Activated CD8-positive, alpha-beta T cell treated with anti-CD3 and anti-CD28 coated beads, Interleukin-2, amount 10 ng/mL, durations not matched to agents 7 days and 5 days (primary cell): ENCODE results near the gene PADI4. TPM values are rescaled to one million over a fixed set of nuclear protein-coding genes. Genes with fewer than 3 reads are reported as not detected.

ENCODE experiments used
- ATAC-seq: fragments of 150-1000 bp; cut with Tn5 transposase; one replicate; pipeline ENCODE4 v1.10.0; 2021; ENCODE audit warnings: moderate library complexity
- CTCF ChIA-PET: fragments of 350-600 bp; sonication (Branson Sonifier 250); formaldehyde crosslinking; loops from one replicate; lab custom pipeline; 2021; ENCODE audit warnings: antibody characterized with exemption; lab: Charles Lee
- POLR2A ChIA-PET: fragments of 350-600 bp; sonication (Branson Sonifier 250); formaldehyde crosslinking; loops from one replicate; lab custom pipeline; 2021; ENCODE audit warnings: antibody characterized with exemption; lab: Charles Lee
- DNase-seq: peaks from one replicate; pipeline ENCODE4 v3.0.0-alpha.2; 2020
- H3K27ac Mint-ChIP-seq: one replicate; pipeline ENCODE4 v1.8.0; 2021; ENCODE audit warnings: mild to moderate bottlenecking, mixed read lengths
- H3K27me3 Mint-ChIP-seq: one replicate; pipeline ENCODE4 v1.8.0; 2021; ENCODE audit warnings: low read depth, mixed read lengths
- H3K36me3 Mint-ChIP-seq: one replicate; pipeline ENCODE4 v1.8.0; 2021; ENCODE audit warnings: low read depth, mixed read lengths
- H3K4me1 Mint-ChIP-seq: one replicate; pipeline ENCODE4 v1.8.0; 2021; ENCODE audit warnings: low read depth, mixed read lengths
- H3K4me3 Mint-ChIP-seq: one replicate; pipeline ENCODE4 v1.8.0; 2021; ENCODE audit warnings: mild to moderate bottlenecking, mixed read lengths
- H3K9me3 Mint-ChIP-seq: one replicate; pipeline ENCODE4 v1.8.0; 2022; ENCODE audit warnings: mixed read lengths; ENCODE audit not compliant: insufficient read depth
- total RNA-seq, 2 experiments: library from RNA; stranded (reverse); gene quantifications; one replicate each; pipeline ENCODE4 v1.2.3, GENCODE V29; 2021

Gene PADI4
- total RNA-seq, 2 experiments from 2014 or later = 0.95 to 1.0 TPM

DNA sequence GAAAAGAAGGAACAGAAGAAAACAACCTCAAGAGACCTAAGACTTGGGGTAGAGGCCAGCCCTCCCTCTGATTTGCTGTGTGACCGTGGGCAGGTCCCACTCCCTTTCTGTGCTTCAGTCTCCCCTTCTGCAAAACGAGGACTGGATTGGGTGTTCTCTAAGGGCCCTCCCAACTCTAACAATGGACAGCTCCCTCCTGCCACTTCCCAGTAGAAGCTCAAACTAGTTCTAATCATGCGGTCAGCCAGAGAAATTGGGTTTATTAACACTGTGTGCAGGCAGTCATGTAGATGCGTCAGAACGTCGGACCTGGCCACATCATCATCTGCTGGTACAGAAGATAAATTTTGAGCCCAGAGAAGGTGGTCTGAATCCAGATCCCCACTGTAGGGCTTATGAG lies 1.6 kb upstream of the PADI4 start:
- POLR2A ChIA-PET = no interaction called here
- H3K9me3 Mint-ChIP-seq = peaks cover 11% of the 10 kb centered on the region

DNA sequence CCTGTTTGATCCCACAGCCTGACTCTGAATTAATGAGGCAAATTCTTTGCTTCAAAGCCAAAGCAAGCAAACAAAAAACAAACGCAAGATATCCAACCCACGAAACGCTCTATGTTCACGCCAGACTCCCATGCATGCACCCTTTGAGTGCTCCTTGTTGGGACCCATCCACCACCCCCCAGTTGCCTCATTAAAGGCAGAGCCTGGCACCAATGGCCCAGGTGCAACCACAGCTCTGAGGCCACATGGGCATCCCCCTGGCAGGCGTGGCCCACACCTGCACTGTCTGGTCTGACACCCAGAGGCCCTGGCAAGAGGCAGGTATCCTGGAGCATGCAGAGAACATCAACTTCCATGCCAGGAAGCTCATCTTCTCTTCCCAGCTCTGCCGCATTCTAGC lies 1.1 kb upstream of the PADI4 start:
- H3K27ac Mint-ChIP-seq = no peak overlapping the region
- no peak overlapping the region for H3K4me3 Mint-ChIP-seq
- DNase-seq = no peak
- H3K27me3 Mint-ChIP-seq = peaks cover 14% of the 10 kb centered on the region
- no peak for ATAC-seq
- H3K4me1 Mint-ChIP-seq = no peaks in the 10 kb centered on the region
- H3K9me3 Mint-ChIP-seq = peaks cover 8% of the 10 kb centered on the region
- no peaks in the 10 kb centered on the region for H3K36me3 Mint-ChIP-seq
- ChIA-PET POLR2A (no interaction called here), CTCF (no interaction called here)

More for the DNA sequence above, 1.6 kb upstream of the PADI4 start:
- no peaks in the 10 kb centered on the region for H3K36me3 Mint-ChIP-seq
- peaks cover 14% of the 10 kb centered on the region for H3K27me3 Mint-ChIP-seq
- DNase-seq = no peak
- CTCF ChIA-PET = no interaction called here
- no peaks in the 10 kb centered on the region for H3K4me1 Mint-ChIP-seq
- H3K27ac Mint-ChIP-seq = no peak overlapping the region
- no peak for ATAC-seq
- no peak overlapping the region for H3K4me3 Mint-ChIP-seq

DNA sequence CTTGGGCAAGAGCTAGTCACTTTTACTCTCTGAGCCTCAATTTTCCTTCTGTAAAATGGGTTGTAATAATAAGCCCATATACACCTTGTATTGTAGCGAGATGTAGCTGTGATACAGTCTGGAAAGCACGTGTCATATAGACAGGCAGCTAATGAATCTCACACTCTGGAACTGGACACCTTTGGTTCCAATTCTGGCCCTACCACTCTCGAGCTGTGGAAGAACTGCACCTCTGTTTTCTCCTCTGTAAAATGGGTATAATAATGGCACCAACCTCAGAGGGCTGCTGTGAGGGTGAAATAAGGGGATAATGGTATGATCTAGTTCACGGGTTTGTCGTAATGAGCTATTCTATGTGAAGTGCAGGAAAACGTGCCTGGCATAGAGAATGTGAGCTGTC lies 668 bp upstream of the PADI4 start:
- ChIA-PET CTCF (no interaction called here), POLR2A (no interaction called here)
- Mint-ChIP-seq H3K27ac (no peak overlapping the region), H3K4me3 (no peak overlapping the region), H3K9me3 (peaks cover 4% of the 10 kb centered on the region), H3K36me3 (no peaks in the 10 kb centered on the region), H3K27me3 (peaks cover 14% of the 10 kb centered on the region), H3K4me1 (no peaks in the 10 kb centered on the region)
- ATAC-seq (no peak), DNase-seq (no peak)

DNA sequence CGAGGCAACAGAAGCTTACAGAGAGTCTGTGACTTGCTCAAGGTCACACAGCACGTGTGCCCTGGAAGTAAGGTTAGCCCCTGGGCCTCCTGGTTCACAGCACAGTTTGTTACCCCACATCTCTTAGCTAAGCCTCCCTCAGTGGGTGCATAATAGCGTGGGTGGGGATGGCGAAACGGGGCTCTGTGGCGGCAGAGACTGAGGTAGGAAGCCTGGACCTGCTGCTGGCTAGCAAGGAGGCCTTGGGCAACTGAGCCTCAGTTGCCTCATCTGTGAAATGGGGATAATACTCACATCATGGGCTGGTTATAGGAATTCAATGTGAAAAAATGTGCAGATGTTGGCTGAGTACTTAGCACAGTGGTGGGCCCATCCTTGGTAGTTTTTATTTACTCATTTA lies 596 bp downstream of the PADI4 start:
- H3K9me3 Mint-ChIP-seq = no peaks in the 10 kb centered on the region
- POLR2A ChIA-PET = no interaction called here
- ATAC-seq (no peak), DNase-seq (no peak)
- no peak overlapping the region for H3K4me3 Mint-ChIP-seq
- H3K27me3 Mint-ChIP-seq = peaks cover 14% of the 10 kb centered on the region
- H3K36me3 Mint-ChIP-seq = no peaks in the 10 kb centered on the region
- CTCF ChIA-PET = no interaction called here
- no peak overlapping the region for H3K27ac Mint-ChIP-seq
- H3K4me1 Mint-ChIP-seq = no peaks in the 10 kb centered on the region

DNA sequence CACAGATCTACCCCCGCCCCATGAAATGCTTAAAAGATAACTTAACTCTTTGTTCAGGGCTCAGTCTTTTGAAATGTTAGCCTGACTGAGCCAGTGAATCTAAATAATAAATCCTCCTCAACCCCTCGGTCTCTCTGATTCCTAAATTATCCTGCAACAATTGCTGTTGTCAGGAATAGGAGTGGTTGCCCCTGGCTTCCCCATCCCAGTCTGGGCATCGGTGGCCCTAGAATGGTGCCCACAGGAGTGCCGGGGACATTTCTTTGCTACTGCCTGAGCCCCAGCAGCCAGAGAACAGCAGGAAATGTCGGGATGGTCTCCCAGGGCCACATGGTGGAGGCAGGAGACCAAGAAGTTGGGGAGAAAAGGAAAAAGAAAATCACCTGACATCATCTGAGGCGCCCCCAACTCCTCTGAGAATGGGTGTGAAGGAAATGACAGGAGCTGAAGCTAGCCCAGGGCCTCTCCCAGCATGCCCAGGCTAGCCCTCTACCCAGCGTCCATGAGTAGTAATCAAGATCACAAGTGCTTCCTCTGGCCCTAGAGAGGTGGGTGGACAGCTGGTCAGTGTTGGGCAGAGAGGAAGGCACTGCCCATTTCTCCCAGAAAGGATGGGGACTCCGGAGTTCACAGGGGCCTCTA lies 1.6 kb downstream of the PADI4 start:
- peaks cover 14% of the 10 kb centered on the region for H3K27me3 Mint-ChIP-seq

DNA sequence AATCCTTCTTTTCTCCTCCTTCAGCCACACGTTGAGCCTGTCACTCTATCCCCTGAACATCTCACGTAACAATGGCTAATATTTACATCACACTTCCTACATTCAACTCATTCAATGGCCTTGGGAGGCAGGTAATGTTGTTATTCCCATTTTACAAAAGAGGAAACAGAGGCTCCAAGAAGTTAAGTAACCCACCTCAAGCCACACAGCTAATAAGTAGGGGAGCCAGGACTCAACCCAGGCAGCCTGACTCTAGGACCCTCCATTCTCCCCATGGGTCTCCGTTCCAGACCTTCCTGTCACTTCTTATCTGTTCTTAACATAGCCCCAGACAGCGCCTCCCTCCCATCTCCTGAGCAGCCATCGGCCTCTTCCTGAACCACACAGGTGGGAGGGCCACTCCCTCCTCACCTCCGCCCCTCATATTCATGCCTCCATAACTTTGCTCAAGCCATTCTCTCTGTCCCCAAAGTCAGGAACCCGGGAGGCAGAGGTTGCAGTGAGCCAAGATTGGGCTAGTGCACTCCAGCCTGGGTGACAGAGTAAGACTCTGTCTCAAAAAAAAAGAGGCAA lies 2.2 kb downstream of the PADI4 start:
- ChIA-PET CTCF (no interaction called here), POLR2A (no interaction called here)
- H3K9me3 Mint-ChIP-seq = no peaks in the 10 kb centered on the region
- no peaks in the 10 kb centered on the region for H3K4me1 Mint-ChIP-seq
- H3K4me3 Mint-ChIP-seq = no peak overlapping the region
- DNase-seq = no peak
- peaks cover 13% of the 10 kb centered on the region for H3K27me3 Mint-ChIP-seq
- ATAC-seq = no peak
- no peaks in the 10 kb centered on the region for H3K36me3 Mint-ChIP-seq
- no peak overlapping the region for H3K27ac Mint-ChIP-seq

More for the DNA sequence above, 1.6 kb downstream of the PADI4 start:
- H3K36me3 Mint-ChIP-seq = no peaks in the 10 kb centered on the region
- H3K4me1 Mint-ChIP-seq = no peaks in the 10 kb centered on the region
- ATAC-seq (no peak), DNase-seq (no peak)
- no peaks in the 10 kb centered on the region for H3K9me3 Mint-ChIP-seq
- no peak overlapping the region for H3K4me3 Mint-ChIP-seq
- POLR2A ChIA-PET = no interaction called here
- CTCF ChIA-PET = no interaction called here
- H3K27ac Mint-ChIP-seq = no peak overlapping the region

DNA sequence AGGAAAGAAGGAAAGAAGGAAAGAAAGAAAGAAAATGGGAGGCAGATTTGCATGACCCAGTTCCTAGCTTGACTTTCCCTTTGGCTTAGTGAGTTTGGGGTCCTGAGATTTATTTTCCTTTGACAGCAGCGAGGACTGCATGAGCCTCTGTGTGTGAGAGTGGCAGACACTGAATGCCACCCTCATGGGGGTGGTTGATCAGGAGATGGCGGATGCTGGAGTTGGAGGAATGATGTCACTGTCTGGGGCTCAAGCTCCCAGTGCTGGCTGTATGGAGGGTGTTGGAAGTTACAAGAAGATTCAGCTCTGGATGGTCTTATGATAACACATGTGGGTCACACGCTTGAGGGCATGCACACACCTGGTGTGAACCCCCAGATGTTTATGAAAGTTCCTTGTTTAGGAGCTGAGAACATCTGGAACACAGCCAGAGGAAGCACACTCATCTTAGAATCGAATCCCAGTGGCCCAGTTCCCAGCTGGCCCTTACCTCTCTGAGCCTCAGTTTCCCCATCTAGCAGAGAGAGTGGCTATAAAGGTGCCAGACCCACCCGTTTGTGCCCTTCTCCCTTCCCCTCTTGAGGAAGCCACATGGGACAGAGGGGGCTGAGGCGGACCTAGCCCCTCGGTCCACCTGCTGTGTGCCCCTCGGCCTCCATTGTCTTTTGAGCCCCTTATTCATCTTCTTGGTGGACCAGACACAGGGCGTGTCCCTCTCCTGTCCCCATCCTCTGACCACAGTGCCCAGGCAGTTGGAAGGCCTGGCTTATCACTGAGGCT lies 5.7 kb downstream of the PADI4 start:
- ChIA-PET POLR2A (no interaction called here), CTCF (no interaction called here)
- DNase-seq (no peak), ATAC-seq (no peak)
- Mint-ChIP-seq H3K27ac (no peak overlapping the region), H3K27me3 (peaks cover 7% of the 10 kb centered on the region), H3K36me3 (no peaks in the 10 kb centered on the region), H3K4me1 (no peaks in the 10 kb centered on the region), H3K4me3 (no peak overlapping the region), H3K9me3 (no peaks in the 10 kb centered on the region)

DNA sequence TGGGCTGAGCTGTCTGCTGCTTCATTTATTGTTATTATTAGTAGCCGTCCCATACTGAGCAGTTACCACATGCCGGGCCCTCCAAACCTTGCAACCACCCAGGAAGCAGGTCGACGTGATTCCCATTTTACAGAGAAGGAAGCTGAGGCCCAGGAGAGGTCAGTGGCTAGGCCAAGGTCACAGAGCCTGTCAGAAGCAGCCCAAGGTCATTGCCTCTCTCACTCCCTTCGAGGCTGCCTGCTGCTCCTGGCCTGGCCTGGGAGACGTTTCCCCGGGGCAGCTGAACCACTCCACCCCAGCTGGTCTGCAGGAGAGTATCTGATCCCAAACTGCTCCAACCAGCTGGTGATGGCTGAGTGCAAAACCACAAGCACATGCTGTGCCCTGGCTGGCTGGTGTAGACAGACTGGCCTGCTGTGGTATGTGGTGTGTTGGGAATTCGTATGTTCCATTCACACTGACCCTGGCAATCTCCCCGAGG lies 6.5 kb downstream of the PADI4 start:
- CTCF ChIA-PET = no interaction called here
- POLR2A ChIA-PET = no interaction called here
- no peaks in the 10 kb centered on the region for H3K36me3 Mint-ChIP-seq
- H3K9me3 Mint-ChIP-seq = no peaks in the 10 kb centered on the region
- H3K27me3 Mint-ChIP-seq = peaks cover 7% of the 10 kb centered on the region
- DNase-seq (no peak), ATAC-seq (no peak)
- no peak overlapping the region for H3K27ac Mint-ChIP-seq
- no peaks in the 10 kb centered on the region for H3K4me1 Mint-ChIP-seq
- H3K4me3 Mint-ChIP-seq = no peak overlapping the region

DNA sequence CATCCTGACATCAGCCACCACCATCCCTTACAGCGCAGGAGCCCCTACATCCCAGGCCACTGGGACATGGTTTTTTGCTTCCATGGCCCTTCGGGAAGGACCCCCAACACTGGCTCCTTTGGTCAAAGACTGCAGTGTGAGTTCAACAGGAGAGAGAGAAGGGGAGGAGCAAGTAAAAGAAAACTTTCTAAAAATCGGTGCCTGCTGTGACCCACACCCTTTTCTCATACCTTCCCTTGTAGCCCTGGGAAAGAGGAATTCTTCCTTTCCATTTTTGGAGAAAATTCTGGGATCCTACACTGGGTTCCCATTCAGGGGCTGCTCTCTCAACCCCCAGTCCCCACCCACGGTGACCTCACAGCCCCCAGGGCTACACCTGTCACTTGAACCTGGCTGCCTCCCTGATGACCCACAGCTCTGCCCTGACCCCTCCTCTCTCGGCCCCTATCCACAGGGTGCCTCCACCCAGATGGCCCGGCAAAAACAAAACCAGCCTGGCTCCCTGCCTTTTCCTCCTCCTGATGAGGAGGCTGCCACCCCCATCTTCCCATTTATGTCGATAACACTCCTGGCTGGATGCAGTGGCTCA lies 7.6 kb downstream of the PADI4 start:
- Mint-ChIP-seq H3K4me1 (no peaks in the 10 kb centered on the region), H3K27me3 (no peaks in the 10 kb centered on the region), H3K9me3 (no peaks in the 10 kb centered on the region), H3K27ac (no peak overlapping the region), H3K4me3 (no peak overlapping the region), H3K36me3 (no peaks in the 10 kb centered on the region)
- ChIA-PET CTCF (no interaction called here), POLR2A (no interaction called here)
- DNase-seq = no peak
- no peak for ATAC-seq

DNA sequence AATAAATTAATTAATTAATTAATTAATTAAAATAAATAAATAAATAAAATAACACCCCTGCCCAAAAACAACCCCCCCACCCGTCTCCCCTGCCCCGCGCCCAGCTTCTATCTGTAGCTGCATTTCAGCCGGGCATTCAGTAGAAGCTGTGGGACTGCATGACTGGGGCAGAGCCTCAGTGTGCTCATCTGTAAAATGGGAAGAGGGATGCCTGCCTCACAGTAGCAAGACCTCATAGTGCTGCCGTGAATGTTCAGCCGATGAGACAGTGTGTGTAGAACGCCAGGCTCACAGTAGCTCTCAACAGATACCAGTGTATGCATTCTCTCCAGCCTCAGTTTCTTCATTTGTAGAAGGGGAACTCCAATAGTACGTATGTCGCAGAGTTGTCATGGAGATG lies 8.7 kb downstream of the PADI4 start:
- Mint-ChIP-seq H3K27ac (no peak overlapping the region), H3K27me3 (no peaks in the 10 kb centered on the region), H3K9me3 (no peaks in the 10 kb centered on the region), H3K4me1 (no peaks in the 10 kb centered on the region), H3K36me3 (no peaks in the 10 kb centered on the region), H3K4me3 (no peak overlapping the region)
- ChIA-PET CTCF (no interaction called here), POLR2A (no interaction called here)
- ATAC-seq (no peak), DNase-seq (no peak)

DNA sequence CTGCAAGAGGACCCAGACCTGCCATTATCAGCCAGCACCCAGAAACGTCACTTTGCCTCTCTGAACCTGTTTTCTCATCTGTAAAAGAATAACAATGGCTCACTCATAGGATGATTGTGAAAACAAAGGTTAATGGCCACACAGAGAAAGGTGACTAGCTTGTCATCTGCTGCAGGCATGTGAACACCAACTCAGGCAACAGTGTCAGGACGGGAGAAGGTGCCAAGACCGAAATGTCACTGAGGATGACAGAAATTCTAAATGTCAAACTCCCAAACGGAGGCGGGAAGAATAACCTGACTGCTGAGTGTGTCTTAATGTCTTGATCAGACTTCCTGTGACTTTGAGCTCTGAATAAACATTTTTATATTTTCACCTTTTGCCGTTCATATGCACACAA lies 10.3 kb downstream of the PADI4 start:
- Mint-ChIP-seq H3K9me3 (no peaks in the 10 kb centered on the region), H3K4me1 (no peaks in the 10 kb centered on the region), H3K27ac (no peak overlapping the region), H3K4me3 (no peak overlapping the region), H3K27me3 (no peaks in the 10 kb centered on the region), H3K36me3 (no peaks in the 10 kb centered on the region)
- CTCF ChIA-PET = no interaction called here
- ATAC-seq (no peak), DNase-seq (no peak)
- POLR2A ChIA-PET = no interaction called here
